HUDEP-2 (cell line): ENCODE results near the gene MAK.
"Not testable (repeated sequence)": the region's sequence is repeated elsewhere in the genome, so short reads cannot be mapped to it uniquely, and the experiment has no call there.

Experiments used
- DNase-seq, 76 experiments: peaks; one replicate each; lab custom pipeline; 2025; ENCODE audit not compliant: unreplicated experiment in 76 of 76; lab: John Stamatoyannopoulos, UW

The MAK gene

GRCh38 chr6:10837995-10838793 is at the start of gene MAK:
Gene MAK (minus strand): TSS chr6:10838539. CDS start chr6:10830648, 7,891 bp downstream.
- DNase-seq = peak in 75 of 76 experiments; percentile 42 to 96 (median 89)

GRCh38 chr6:10886691-10887502 is 48.6 kb upstream of the MAK start, which contains the start of gene SYCP2L:
Gene SYCP2L (plus strand): TSS chr6:10887052. CDS start chr6:10887127, 75 bp downstream.
- DNase-seq = peak in 73 of 76 experiments; percentile 9 to 89 (median 73)

GRCh38 chr6:10886365-10886690 is 48.0 kb upstream of the MAK start:
- DNase-seq = not testable (repeated sequence)

GRCh38 chr6:10884245-10884972 is 46.1 kb upstream of the MAK start:
- no peak for DNase-seq

GRCh38 chr6:10883312-10884244 is 45.2 kb upstream of the MAK start:
- DNase-seq = no peak

- DNase-seq = peak in 1 of 76 experiments; percentile 29
These were observed 44.4 kb upstream of the MAK start for GRCh38 chr6:10882657-10883171.

- not testable (repeated sequence) for DNase-seq
These were observed 43.9 kb upstream of the MAK start for GRCh38 chr6:10882253-10882630.

- no peak for DNase-seq
These were observed 42.0 kb upstream of the MAK start for GRCh38 chr6:10880366-10880765.

- no peak for DNase-seq
These were observed 39.5 kb upstream of the MAK start for GRCh38 chr6:10877871-10878270.

GRCh38 chr6:10877012-10877411 is 38.7 kb upstream of the MAK start:
- no peak for DNase-seq

GRCh38 chr6:10875026-10875425 is 36.7 kb upstream of the MAK start:
- no peak for DNase-seq

GRCh38 chr6:10874207-10874606 is 35.9 kb upstream of the MAK start:
- no peak for DNase-seq

- no peak for DNase-seq
These were observed 35.0 kb upstream of the MAK start for GRCh38 chr6:10873374-10873773.

GRCh38 chr6:10867952-10868351 is 29.6 kb upstream of the MAK start:
- no peak for DNase-seq

- DNase-seq = not testable (repeated sequence)
These were observed 28.4 kb upstream of the MAK start for GRCh38 chr6:10866709-10867108.

GRCh38 chr6:10863031-10863430 is 24.7 kb upstream of the MAK start:
- DNase-seq = not testable (repeated sequence)

GRCh38 chr6:10862361-10862760 is 24.0 kb upstream of the MAK start:
- no peak for DNase-seq

- no peak for DNase-seq
These were observed 22.7 kb upstream of the MAK start for GRCh38 chr6:10861086-10861485.

GRCh38 chr6:10857259-10857658 is 18.9 kb upstream of the MAK start:
- no peak for DNase-seq
